Activated CD8-positive, alpha-beta T cell treated with anti-CD3 and anti-CD28 coated beads, Interleukin-2, amount 10 ng/mL, durations not matched to agents 7 days and 5 days (primary cell): Measurements from ENCODE around the gene ADAMTS17. TPM values are rescaled to one million over a fixed set of nuclear protein-coding genes. Genes with fewer than 3 reads are reported as not detected.

Experiments used
- ATAC-seq: fragments of 150-1000 bp; cut with Tn5 transposase; one replicate; pipeline ENCODE4 v1.10.0; 2021; ENCODE audit warnings: moderate library complexity
- CTCF ChIA-PET: fragments of 350-600 bp; sonication (Branson Sonifier 250); formaldehyde crosslinking; loops from one replicate; lab custom pipeline; 2021; ENCODE audit warnings: antibody characterized with exemption; lab: Charles Lee
- POLR2A ChIA-PET: fragments of 350-600 bp; sonication (Branson Sonifier 250); formaldehyde crosslinking; loops from one replicate; lab custom pipeline; 2021; ENCODE audit warnings: antibody characterized with exemption; lab: Charles Lee
- DNase-seq: peaks from one replicate; pipeline ENCODE4 v3.0.0-alpha.2; 2020
- H3K27ac Mint-ChIP-seq: one replicate; pipeline ENCODE4 v1.8.0; 2021; ENCODE audit warnings: mild to moderate bottlenecking, mixed read lengths
- H3K27me3 Mint-ChIP-seq: one replicate; pipeline ENCODE4 v1.8.0; 2021; ENCODE audit warnings: low read depth, mixed read lengths
- H3K36me3 Mint-ChIP-seq: one replicate; pipeline ENCODE4 v1.8.0; 2021; ENCODE audit warnings: low read depth, mixed read lengths
- H3K4me1 Mint-ChIP-seq: one replicate; pipeline ENCODE4 v1.8.0; 2021; ENCODE audit warnings: low read depth, mixed read lengths
- H3K4me3 Mint-ChIP-seq: one replicate; pipeline ENCODE4 v1.8.0; 2021; ENCODE audit warnings: mild to moderate bottlenecking, mixed read lengths
- H3K9me3 Mint-ChIP-seq: one replicate; pipeline ENCODE4 v1.8.0; 2022; ENCODE audit warnings: mixed read lengths; ENCODE audit not compliant: insufficient read depth
- total RNA-seq, 2 experiments: library from RNA; stranded (reverse); gene quantifications; one replicate each; pipeline ENCODE4 v1.2.3, GENCODE V29; 2021

ADAMTS17 gene
- total RNA-seq, result 1 to 10 TPM; 5.1 to 6.0 TPM

GRCh38 chr15:100341750-100342560, at the start of gene ADAMTS17:
Gene ADAMTS17, minus strand, starts transcription at chr15:100341975. Its CDS starts 76 bp downstream, at chr15:100341899.
- DNase-seq (peak; percentile 96), ATAC-seq (peak; percentile 95)
- H3K4me1 Mint-ChIP-seq, result peaks cover 28% of the 10 kb centered on the region
- H3K27ac Mint-ChIP-seq, result no peak within 1 kb of the TSS
- peak within 1 kb of the TSS; percentile 46 for H3K4me3 Mint-ChIP-seq
- H3K9me3 Mint-ChIP-seq, result no peaks in the 10 kb centered on the region
- ChIA-PET POLR2A (interaction anchor here (0.7 to 1.5 kb wide), 2 partner anchors 11 to 260 kb away, joined by 3 to 5 read pairs; partner anchors contain the start of genes ASB7 and LINS1), CTCF (interaction anchor here (0.6 to 8.3 kb wide), 16 partner anchors 7 to 536 kb away, joined by 3 to 148 read pairs (median 4); no protein-coding TSS in a partner anchor)
- peaks cover 19% of the 10 kb centered on the region for H3K27me3 Mint-ChIP-seq
- H3K36me3 Mint-ChIP-seq, result no peaks in the 10 kb centered on the region

GRCh38 chr15:100385300-100386050, 43.7 kb upstream of the ADAMTS17 start:
- DNase-seq (no peak), ATAC-seq (no peak)
- Mint-ChIP-seq H3K36me3 (no peaks in the 10 kb centered on the region), H3K4me1 (no peaks in the 10 kb centered on the region), H3K9me3 (peaks cover 22% of the 10 kb centered on the region), H3K27ac (no peak overlapping the region), H3K27me3 (peaks cover 2% of the 10 kb centered on the region), H3K4me3 (no peak overlapping the region)
- POLR2A ChIA-PET, result no interaction called here
- CTCF ChIA-PET, result interaction anchor here (0.8 kb wide), 1 partner anchor 36 kb away, joined by 6 read pairs; no protein-coding TSS in a partner anchor

- ChIA-PET POLR2A (no interaction called here), CTCF (interaction anchor here (2.1 kb wide), 1 partner anchor 34 kb away, joined by 14 read pairs; no protein-coding TSS in a partner anchor)
- no peak for ATAC-seq
Observed at GRCh38 chr15:100384108-100384410, 42.3 kb upstream of the ADAMTS17 start.

GRCh38 chr15:100383302-100384107, 41.7 kb upstream of the ADAMTS17 start:
- no peaks in the 10 kb centered on the region for H3K4me1 Mint-ChIP-seq
- no peaks in the 10 kb centered on the region for H3K36me3 Mint-ChIP-seq
- no peak overlapping the region for H3K4me3 Mint-ChIP-seq
- no peak for DNase-seq
- POLR2A ChIA-PET, result no interaction called here
- CTCF ChIA-PET, result interaction anchor here (0.8 to 2.1 kb wide), 3 partner anchors 34 to 141 kb away, joined by 3 to 14 read pairs (median 3); partner anchors contain the start of gene ADAMTS17
- H3K9me3 Mint-ChIP-seq, result peaks cover 22% of the 10 kb centered on the region
- no peaks in the 10 kb centered on the region for H3K27me3 Mint-ChIP-seq
- no peak overlapping the region for H3K27ac Mint-ChIP-seq
- ATAC-seq, result no peak

More at GRCh38 chr15:100384108-100384410, 42.3 kb upstream of the ADAMTS17 start:
- H3K4me1 Mint-ChIP-seq, result no peaks in the 10 kb centered on the region
- no peak overlapping the region for H3K27ac Mint-ChIP-seq
- H3K9me3 Mint-ChIP-seq, result peaks cover 22% of the 10 kb centered on the region
- DNase-seq, result no peak
- peaks cover 2% of the 10 kb centered on the region for H3K27me3 Mint-ChIP-seq
- no peak overlapping the region for H3K4me3 Mint-ChIP-seq
- no peaks in the 10 kb centered on the region for H3K36me3 Mint-ChIP-seq

- Mint-ChIP-seq H3K27ac (no peak overlapping the region), H3K9me3 (peaks cover 3% of the 10 kb centered on the region), H3K4me3 (no peak overlapping the region), H3K36me3 (no peaks in the 10 kb centered on the region), H3K4me1 (no peaks in the 10 kb centered on the region), H3K27me3 (peaks cover 39% of the 10 kb centered on the region)
- ATAC-seq, result no peak
- ChIA-PET POLR2A (no interaction called here), CTCF (no interaction called here)
- DNase-seq, result no peak
Observed at GRCh38 chr15:100373942-100374341, 32.2 kb upstream of the ADAMTS17 start.

- no peaks in the 10 kb centered on the region for H3K4me1 Mint-ChIP-seq
- H3K27ac Mint-ChIP-seq, result no peak overlapping the region
- H3K4me3 Mint-ChIP-seq, result no peak overlapping the region
- H3K27me3 Mint-ChIP-seq, result peaks cover 39% of the 10 kb centered on the region
- CTCF ChIA-PET, result no interaction called here
- H3K9me3 Mint-ChIP-seq, result peaks cover 3% of the 10 kb centered on the region
- DNase-seq (no peak), ATAC-seq (no peak)
- POLR2A ChIA-PET, result no interaction called here
- no peaks in the 10 kb centered on the region for H3K36me3 Mint-ChIP-seq
Observed at GRCh38 chr15:100373120-100373896, 31.5 kb upstream of the ADAMTS17 start.

GRCh38 chr15:100372739-100373119, 31.0 kb upstream of the ADAMTS17 start:
- DNase-seq, result no peak
- no peak overlapping the region for H3K27ac Mint-ChIP-seq
- no peak overlapping the region for H3K4me3 Mint-ChIP-seq
- H3K27me3 Mint-ChIP-seq, result peaks cover 39% of the 10 kb centered on the region
- ChIA-PET CTCF (no interaction called here), POLR2A (no interaction called here)
- no peaks in the 10 kb centered on the region for H3K4me1 Mint-ChIP-seq
- ATAC-seq, result no peak
- H3K36me3 Mint-ChIP-seq, result no peaks in the 10 kb centered on the region
- H3K9me3 Mint-ChIP-seq, result peaks cover 3% of the 10 kb centered on the region

- POLR2A ChIA-PET, result no interaction called here
Observed at GRCh38 chr15:100355342-100355741, 13.6 kb upstream of the ADAMTS17 start.

GRCh38 chr15:100353449-100353848, 11.7 kb upstream of the ADAMTS17 start:
- Mint-ChIP-seq H3K9me3 (no peaks in the 10 kb centered on the region), H3K4me1 (peaks cover 9% of the 10 kb centered on the region), H3K27ac (no peak overlapping the region), H3K27me3 (peaks cover 17% of the 10 kb centered on the region), H3K4me3 (no peak overlapping the region), H3K36me3 (no peaks in the 10 kb centered on the region)
- ATAC-seq (no peak), DNase-seq (no peak)
- POLR2A ChIA-PET, result no interaction called here
- CTCF ChIA-PET, result interaction anchor here (5.0 kb wide), 1 partner anchor 219 kb away, joined by 106 read pairs; no protein-coding TSS in a partner anchor

More at GRCh38 chr15:100355342-100355741, 13.6 kb upstream of the ADAMTS17 start:
- ATAC-seq (no peak), DNase-seq (no peak)
- Mint-ChIP-seq H3K4me1 (peaks cover 3% of the 10 kb centered on the region), H3K4me3 (no peak overlapping the region), H3K9me3 (no peaks in the 10 kb centered on the region), H3K27me3 (peaks cover 29% of the 10 kb centered on the region), H3K27ac (no peak overlapping the region), H3K36me3 (no peaks in the 10 kb centered on the region)
- CTCF ChIA-PET, result interaction anchor here (1.5 kb wide), 1 partner anchor 16 kb away, joined by 3 read pairs; no protein-coding TSS in a partner anchor

- DNase-seq (no peak), ATAC-seq (no peak)
- peaks cover 9% of the 10 kb centered on the region for H3K4me1 Mint-ChIP-seq
- H3K9me3 Mint-ChIP-seq, result no peaks in the 10 kb centered on the region
- H3K27me3 Mint-ChIP-seq, result peaks cover 10% of the 10 kb centered on the region
- ChIA-PET CTCF (interaction anchor here (0.7 to 7.7 kb wide), 66 partner anchors 8 to 668 kb away, joined by 3 to 148 read pairs (median 5); partner anchors contain the start of genes ADAMTS17, ASB7, CERS3 and LINS1), POLR2A (interaction anchor here (2.1 kb wide), 1 partner anchor 252 kb away, joined by 14 read pairs; the partner anchor contains the start of genes ASB7 and LINS1)
- H3K27ac Mint-ChIP-seq, result peak overlapping the region; percentile 88
- no peaks in the 10 kb centered on the region for H3K36me3 Mint-ChIP-seq
- H3K4me3 Mint-ChIP-seq, result peak overlapping the region; percentile 83
Observed at GRCh38 chr15:100350434-100351226, 8.9 kb upstream of the ADAMTS17 start.
